Tibial artery (tissue), 4 donors: Measurements from ENCODE around the gene AK8.

Experiments used
- DNase-seq, 2 donors: peaks; one replicate each; pipeline ENCODE4 v3.0.0-alpha.2; 2019
- H3K27ac ChIP-seq, 2 donors: fragments of 200-600 bp; sonication (generic) in 1 of 2; 1 replicate in 1 of 2; 2 replicates in 1 of 2; pipeline ENCODE4 v1.5.1; 2018 to 2019; ENCODE audit warnings: mild to moderate bottlenecking in 1 of 2
- H3K27me3 ChIP-seq, 2 donors: fragments of 200-600 bp; sonication (generic) in 1 of 2; one replicate each; pipeline versions ENCODE4 v1.5.1 to v1.6.0; 2016 to 2019
- H3K36me3 ChIP-seq, 3 donors: fragments of 200-600 bp; sonication (generic) in 2 of 3; one replicate each; pipeline ENCODE4 v1.5.1; 2016 to 2019; ENCODE audit warnings: mild to moderate bottlenecking in 2 of 3
- H3K4me1 ChIP-seq, 4 donors: fragments of 200-600 bp; sonication (generic) in 2 of 4; 1 replicate in 3 of 4; 2 replicates in 1 of 4; pipeline ENCODE4 v1.5.1; 2016 to 2019
- H3K4me3 ChIP-seq, 2 donors: fragments of 200-600 bp; sonication (generic) in 1 of 2; 1 replicate in 1 of 2; 2 replicates in 1 of 2; pipeline ENCODE4 v1.5.1; 2018 to 2019; ENCODE audit warnings: mild to moderate bottlenecking in 2 of 2
- H3K9me3 ChIP-seq, 3 donors: fragments of 200-600 bp; sonication (generic) in 1 of 3; one replicate each; pipeline ENCODE4 v1.5.1; 2016 to 2019
- intact Hi-C: fragments of 100-400 bp; cut with DNase I; formaldehyde crosslinking; loops from one replicate; pipeline ENCODE4 v1.15.0; 2023; ENCODE audit warnings: low total_unique reads
- TF ChIP-seq, protein P1 (sequence below), 2 experiments: fragments of 200-600 bp in 1 of 2; fragments of 450-650 bp in 1 of 2; IDR thresholded peaks; one replicate each; pipeline ENCODE4 v1.5.1; 2017 to 2019; ENCODE audit warnings: antibody characterized with exemption in 2 of 2, mild to moderate bottlenecking in 1 of 2, moderate library complexity in 1 of 2

AK8 gene

DNA sequence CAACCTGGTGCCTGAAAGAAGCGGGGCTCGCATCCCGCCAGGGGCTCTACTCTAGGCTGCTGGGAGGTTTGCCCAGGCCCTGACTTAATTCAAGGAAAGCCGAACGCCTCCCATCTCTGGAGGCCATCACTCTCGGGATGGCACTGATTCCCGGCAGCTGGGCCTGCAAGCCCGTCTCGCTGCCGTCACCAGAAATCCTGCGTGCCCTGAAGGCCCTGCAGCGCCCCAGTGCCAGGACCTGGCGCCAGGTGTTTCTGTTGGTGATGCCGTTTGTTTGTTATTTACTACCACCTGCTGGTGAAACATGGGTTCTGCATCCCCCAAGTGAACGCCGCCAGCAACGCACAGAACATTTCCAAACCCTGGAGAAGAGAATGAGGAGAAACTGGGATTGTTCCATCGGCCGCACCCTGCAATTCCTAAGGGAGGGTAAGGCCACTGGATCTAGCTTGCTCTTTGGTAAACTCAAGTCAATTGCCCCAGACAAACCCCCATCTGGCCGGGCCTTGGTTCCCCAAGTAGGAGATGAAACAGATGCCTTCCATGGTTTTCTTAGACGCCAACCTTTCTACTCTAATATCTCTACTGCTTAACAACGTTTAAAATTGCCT, 77.9 kb downstream of the AK8 start:
- H3K4me1 ChIP-seq, result peaks cover 0 to 6% (median 0%) of the 10 kb centered on the region in 4 donors
- DNase-seq, result peak; percentile 72 to 77
- no peak overlapping the region for H3K4me3 ChIP-seq
- intact Hi-C loops, result loop anchor here (5.0 kb wide), 1 partner anchor 388 kb away; the partner anchor contains the start of gene CFAP77
- no peak overlapping the region for H3K27ac ChIP-seq
- no peaks in the 10 kb centered on the region for H3K36me3 ChIP-seq
- H3K9me3 ChIP-seq, result no peaks in the 10 kb centered on the region
- H3K27me3 ChIP-seq, result peaks cover 0 to 34% of the 10 kb centered on the region in 2 donors
- TF ChIP-seq, protein P1, sequence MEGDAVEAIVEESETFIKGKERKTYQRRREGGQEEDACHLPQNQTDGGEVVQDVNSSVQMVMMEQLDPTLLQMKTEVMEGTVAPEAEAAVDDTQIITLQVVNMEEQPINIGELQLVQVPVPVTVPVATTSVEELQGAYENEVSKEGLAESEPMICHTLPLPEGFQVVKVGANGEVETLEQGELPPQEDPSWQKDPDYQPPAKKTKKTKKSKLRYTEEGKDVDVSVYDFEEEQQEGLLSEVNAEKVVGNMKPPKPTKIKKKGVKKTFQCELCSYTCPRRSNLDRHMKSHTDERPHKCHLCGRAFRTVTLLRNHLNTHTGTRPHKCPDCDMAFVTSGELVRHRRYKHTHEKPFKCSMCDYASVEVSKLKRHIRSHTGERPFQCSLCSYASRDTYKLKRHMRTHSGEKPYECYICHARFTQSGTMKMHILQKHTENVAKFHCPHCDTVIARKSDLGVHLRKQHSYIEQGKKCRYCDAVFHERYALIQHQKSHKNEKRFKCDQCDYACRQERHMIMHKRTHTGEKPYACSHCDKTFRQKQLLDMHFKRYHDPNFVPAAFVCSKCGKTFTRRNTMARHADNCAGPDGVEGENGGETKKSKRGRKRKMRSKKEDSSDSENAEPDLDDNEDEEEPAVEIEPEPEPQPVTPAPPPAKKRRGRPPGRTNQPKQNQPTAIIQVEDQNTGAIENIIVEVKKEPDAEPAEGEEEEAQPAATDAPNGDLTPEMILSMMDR (IDR thresholded peaks at IDR 0.05), result peak; percentile 85 to 90

DNA sequence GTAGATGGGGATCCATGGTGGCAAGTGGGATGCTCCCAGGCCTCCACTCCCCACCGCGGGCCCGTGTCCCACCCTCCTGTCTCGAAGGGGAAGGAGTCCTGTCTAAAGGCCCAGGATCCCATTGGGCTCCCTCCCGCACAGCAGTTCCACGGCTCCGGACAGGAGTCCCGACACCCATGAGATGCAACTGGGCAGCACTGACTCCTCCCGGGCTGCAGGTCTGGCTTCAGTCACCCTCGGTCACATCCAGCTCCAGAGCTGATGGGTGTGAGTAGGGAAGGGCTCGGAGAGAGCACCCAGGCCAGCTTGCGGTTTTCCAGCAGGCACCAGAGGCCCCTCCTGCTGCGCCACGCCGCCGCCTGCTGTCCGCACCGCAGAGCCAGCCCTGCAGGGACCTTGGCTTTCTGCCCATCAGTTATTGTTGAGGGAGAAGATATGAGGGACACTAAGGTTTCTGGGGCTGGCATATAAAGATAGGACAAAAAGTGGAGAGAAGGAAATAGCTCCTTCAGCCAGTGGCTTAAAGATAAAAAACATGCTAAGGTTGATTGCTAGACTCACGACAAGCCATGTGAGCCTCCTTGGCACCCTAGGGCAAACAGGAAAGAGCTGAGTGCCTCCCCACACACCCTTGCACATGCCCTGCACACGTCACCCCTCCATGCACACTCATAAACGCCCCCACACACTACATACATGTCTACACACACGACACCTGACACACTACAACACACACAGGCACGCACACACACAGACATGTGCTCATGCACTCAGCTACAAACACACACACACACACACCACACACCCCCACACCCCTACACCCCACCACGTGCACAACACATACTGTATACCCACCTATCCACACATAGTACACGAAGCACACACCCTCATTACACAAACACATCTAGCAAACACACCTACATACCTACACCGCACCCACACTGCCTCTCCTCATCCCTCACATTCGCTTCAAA, 79.0 kb downstream of the AK8 start:
- Histone ChIP-seq H3K4me1 (peaks cover 0 to 6% (median 0%) of the 10 kb centered on the region in 4 donors), H3K9me3 (no peaks in the 10 kb centered on the region), H3K27me3 (peaks cover 0 to 26% of the 10 kb centered on the region in 2 donors), H3K27ac (no peak overlapping the region), H3K36me3 (no peaks in the 10 kb centered on the region), H3K4me3 (no peak overlapping the region)
- TF ChIP-seq, protein P1 (IDR thresholded peaks at IDR 0.05), result no peak
- peak in 1 of 2 donors; percentile 48 for DNase-seq
- intact Hi-C loops, result loop anchor here (5.0 kb wide), 1 partner anchor 292 kb away; no protein-coding TSS in a partner anchor

GRCh38 chr9:132797861-132798659, 80.0 kb downstream of the AK8 start:
- Histone ChIP-seq H3K4me1 (peaks cover 0 to 6% (median 0%) of the 10 kb centered on the region in 4 donors), H3K27me3 (peaks cover 0 to 31% of the 10 kb centered on the region in 2 donors), H3K4me3 (no peak overlapping the region), H3K36me3 (no peaks in the 10 kb centered on the region), H3K9me3 (no peaks in the 10 kb centered on the region), H3K27ac (no peak overlapping the region)
- TF ChIP-seq, protein P1 (IDR thresholded peaks at IDR 0.05), result no peak
- DNase-seq, result peak in 1 of 2 donors; percentile 53
- intact Hi-C loops, result loop anchor here (5.0 kb wide), 1 partner anchor 291 kb away; no protein-coding TSS in a partner anchor

- intact Hi-C loops, result loop anchor here (5.0 kb wide), 1 partner anchor 288 kb away; no protein-coding TSS in a partner anchor
- DNase-seq, result no peak
- no peak overlapping the region for H3K27ac ChIP-seq
These were observed 82.4 kb downstream of the AK8 start for GRCh38 chr9:132795511-132796303.

More at GRCh38 chr9:132795511-132796303, 82.4 kb downstream of the AK8 start:
- no peak overlapping the region for H3K4me3 ChIP-seq
- no peaks in the 10 kb centered on the region for H3K9me3 ChIP-seq
- no peaks in the 10 kb centered on the region for H3K36me3 ChIP-seq
- TF ChIP-seq, protein P1 (IDR thresholded peaks at IDR 0.05), result no peak
- H3K27me3 ChIP-seq, result peaks cover 0 to 21% of the 10 kb centered on the region in 2 donors
- H3K4me1 ChIP-seq, result peaks cover 0 to 6% (median 0%) of the 10 kb centered on the region in 4 donors
